ENCODE data around the gene TPRN. TPM values are rescaled to one million over a fixed set of nuclear protein-coding genes. Genes with fewer than 3 reads are reported as not detected.
A peak's percentile ranks its signal among the peaks of the same experiment; 100 is the strongest.

The TPRN gene
- polyA plus RNA-seq, 1 experiment, result 2.8 TPM

DNA sequence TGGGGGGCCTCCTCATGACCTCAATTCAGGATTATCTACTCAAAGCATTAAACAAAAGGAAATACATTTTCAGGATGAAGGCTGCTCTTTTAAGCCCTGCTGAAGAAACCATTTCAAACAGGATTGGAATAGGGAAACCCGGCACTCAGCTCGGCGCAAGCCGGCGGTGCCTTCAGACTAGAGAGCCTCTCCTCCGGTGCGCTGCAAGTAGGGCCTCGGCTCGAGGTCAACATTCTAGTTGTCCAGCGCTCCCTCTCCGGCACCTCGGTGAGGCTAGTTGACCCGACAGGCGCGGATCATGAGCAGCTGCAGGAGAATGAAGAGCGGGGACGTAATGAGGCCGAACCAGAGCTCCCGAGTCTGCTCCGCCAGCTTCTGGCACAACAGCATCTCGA, 4.2 kb upstream of the TPRN start:
- POLR2A ChIA-PET, result interaction anchor here (0.6 to 2.3 kb wide), 6 partner anchors 12 to 119 kb away, joined by 3 to 14 read pairs (median 3); partner anchors contain the start of genes ANAPC2, RNF208, SSNA1 and TUBB4B
- H3K27ac ChIP-seq (ENCODE audit: low read depth, low read length), result peak overlapping the region; percentile 39
- peak overlapping the region; percentile 97 for H3K4me3 ChIP-seq (ENCODE audit: low read depth, low read length)
- TF ChIP-seq, protein P1, sequence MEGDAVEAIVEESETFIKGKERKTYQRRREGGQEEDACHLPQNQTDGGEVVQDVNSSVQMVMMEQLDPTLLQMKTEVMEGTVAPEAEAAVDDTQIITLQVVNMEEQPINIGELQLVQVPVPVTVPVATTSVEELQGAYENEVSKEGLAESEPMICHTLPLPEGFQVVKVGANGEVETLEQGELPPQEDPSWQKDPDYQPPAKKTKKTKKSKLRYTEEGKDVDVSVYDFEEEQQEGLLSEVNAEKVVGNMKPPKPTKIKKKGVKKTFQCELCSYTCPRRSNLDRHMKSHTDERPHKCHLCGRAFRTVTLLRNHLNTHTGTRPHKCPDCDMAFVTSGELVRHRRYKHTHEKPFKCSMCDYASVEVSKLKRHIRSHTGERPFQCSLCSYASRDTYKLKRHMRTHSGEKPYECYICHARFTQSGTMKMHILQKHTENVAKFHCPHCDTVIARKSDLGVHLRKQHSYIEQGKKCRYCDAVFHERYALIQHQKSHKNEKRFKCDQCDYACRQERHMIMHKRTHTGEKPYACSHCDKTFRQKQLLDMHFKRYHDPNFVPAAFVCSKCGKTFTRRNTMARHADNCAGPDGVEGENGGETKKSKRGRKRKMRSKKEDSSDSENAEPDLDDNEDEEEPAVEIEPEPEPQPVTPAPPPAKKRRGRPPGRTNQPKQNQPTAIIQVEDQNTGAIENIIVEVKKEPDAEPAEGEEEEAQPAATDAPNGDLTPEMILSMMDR (IDR thresholded peaks at IDR 0.05; ENCODE audit: low read depth, low read length), result no peak
- CTCF ChIA-PET, result interaction anchor here (1.7 kb wide), 1 partner anchor 32 kb away, joined by 12 read pairs; no protein-coding TSS in a partner anchor
- no peaks in the 10 kb centered on the region; the same call in 1 of the 2 replicates for H3K9me3 ChIP-seq (ENCODE audit: control insufficient read depth, insufficient read depth, low read length)
- no peaks in the 10 kb centered on the region for H3K27me3 ChIP-seq (ENCODE audit: control insufficient read depth, insufficient read depth, low read length)
- DNase-seq (ENCODE audit: low read depth, low spot score), result no peak

DNA sequence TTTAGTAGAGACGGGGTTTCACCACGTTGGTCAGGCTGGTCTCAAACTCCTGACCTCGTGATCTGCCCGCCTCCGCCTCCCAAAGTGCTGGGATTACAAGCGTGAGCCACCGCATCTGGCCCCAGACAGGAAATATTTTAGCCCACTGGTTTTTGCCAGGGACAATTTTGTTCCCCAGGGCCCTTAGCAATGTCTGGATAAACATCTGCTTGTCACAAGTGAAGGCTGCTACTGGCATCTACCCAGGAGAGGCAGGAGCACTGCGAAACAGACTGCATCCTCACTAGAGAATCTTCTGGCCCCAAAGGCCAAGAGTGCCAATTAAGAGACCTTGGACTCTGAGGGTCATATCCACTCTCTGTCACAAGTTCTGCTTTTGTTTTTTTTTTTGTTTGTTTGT, 2.4 kb upstream of the TPRN start:
- Histone ChIP-seq H3K27me3 (ENCODE audit: control insufficient read depth, insufficient read depth, low read length) (no peaks in the 10 kb centered on the region), H3K4me3 (ENCODE audit: low read depth, low read length) (no peak overlapping the region), H3K9me3 (ENCODE audit: control insufficient read depth, insufficient read depth, low read length) (no peaks in the 10 kb centered on the region; the same call in 1 of the 2 replicates), H3K27ac (ENCODE audit: low read depth, low read length) (no peak overlapping the region)
- CTCF ChIA-PET, result interaction anchor here (1.3 kb wide), 1 partner anchor 33 kb away, joined by 3 read pairs; no protein-coding TSS in a partner anchor
- POLR2A ChIA-PET, result no interaction called here
- TF ChIP-seq, protein P1 (IDR thresholded peaks at IDR 0.05; ENCODE audit: low read depth, low read length), result no peak
- DNase-seq (ENCODE audit: low read depth, low spot score), result no peak

DNA sequence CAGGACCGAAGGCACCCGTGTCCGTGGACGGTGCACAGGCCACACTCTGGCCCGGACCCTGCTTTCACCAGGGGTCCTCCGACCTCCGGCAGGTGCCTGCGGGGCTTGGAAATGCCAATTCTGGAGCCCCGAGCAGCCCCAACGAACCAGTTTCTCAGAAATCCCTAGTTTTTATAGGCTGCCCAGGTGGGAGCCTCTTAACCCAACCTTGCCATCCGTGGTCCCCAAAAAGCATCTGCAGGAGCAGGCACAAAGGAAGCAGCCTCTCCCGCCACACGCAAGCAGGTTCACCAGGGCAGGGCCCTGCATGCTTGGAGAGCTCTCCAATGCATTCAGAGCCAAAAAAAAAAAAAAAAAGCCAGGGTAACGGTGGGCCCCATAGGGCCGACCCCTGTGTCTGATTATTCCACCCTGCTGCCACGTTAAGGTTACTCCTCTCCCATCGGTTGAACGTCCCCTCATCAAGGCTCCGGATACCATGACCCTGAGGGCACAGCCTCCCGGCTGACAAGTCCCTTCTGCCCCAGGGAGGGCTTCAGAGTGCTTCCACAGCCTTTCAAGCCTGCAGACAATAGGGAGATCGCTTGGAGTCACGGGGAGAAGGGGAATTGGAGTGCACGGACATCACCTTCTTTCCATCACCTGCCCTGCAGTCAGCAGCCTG, 796 bp upstream of the TPRN start:
- Histone ChIP-seq H3K27me3 (ENCODE audit: control insufficient read depth, insufficient read depth, low read length) (no peaks in the 10 kb centered on the region), H3K27ac (ENCODE audit: low read depth, low read length) (no peak overlapping the region), H3K4me3 (ENCODE audit: low read depth, low read length) (peak overlapping the region; percentile 77), H3K9me3 (ENCODE audit: control insufficient read depth, insufficient read depth, low read length) (no peaks in the 10 kb centered on the region; the same call in 1 of the 2 replicates)
- ChIA-PET POLR2A (interaction anchor here (0.5 to 1.8 kb wide), 12 partner anchors 12 to 326 kb away, joined by 3 to 38 read pairs (median 6); partner anchors contain the start of genes ANAPC2, MAN1B1, SSNA1 and TUBB4B), CTCF (interaction anchor here (1.2 to 1.5 kb wide), 2 partner anchors 12 to 35 kb away, joined by 6 read pairs; partner anchors contain the start of genes ANAPC2 and SSNA1)
- DNase-seq (ENCODE audit: low read depth, low spot score), result no peak
- TF ChIP-seq, protein P1 (IDR thresholded peaks at IDR 0.05; ENCODE audit: low read depth, low read length), result no peak

DNA sequence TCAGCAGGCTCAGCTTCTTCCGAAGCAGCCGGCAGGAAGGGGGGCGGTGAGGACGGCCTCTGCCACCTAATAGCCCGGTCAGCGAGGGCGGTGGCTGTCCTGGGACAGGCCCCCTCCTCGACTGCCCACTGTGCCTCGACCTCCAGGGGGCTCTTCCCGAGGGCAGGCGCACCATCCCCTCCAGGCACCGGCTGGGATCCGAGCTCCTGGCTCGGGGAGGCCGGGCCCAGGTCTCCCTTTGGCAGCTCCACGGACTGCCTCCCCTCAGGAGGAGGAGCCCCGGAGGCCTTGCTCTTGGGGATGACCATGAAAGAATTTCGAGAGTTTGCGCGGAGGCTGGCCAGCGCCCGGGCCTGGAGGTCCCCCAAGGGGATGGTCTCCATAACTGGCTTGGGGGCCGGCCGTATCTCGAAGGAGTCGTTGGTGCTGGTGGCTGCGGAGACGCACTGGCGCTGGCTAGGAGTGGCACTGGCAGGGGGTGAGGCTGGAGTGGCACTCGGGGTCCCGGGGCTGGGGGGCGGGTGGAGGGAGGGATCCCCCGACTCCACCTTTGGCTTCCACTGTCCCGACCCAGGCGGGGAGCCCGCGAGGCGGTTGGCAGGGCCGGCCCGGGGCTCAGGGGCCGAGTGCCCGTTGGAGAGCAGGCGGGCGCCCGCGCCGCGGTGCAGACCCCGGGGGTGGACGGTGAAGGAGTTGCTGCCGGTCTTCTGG, 975 bp downstream of the TPRN start:
- no peak for DNase-seq (ENCODE audit: low read depth, low spot score)
- no peaks in the 10 kb centered on the region for H3K27me3 ChIP-seq (ENCODE audit: control insufficient read depth, insufficient read depth, low read length)
- no peaks in the 10 kb centered on the region; the same call in 1 of the 2 replicates for H3K9me3 ChIP-seq (ENCODE audit: control insufficient read depth, insufficient read depth, low read length)
- no peak overlapping the region for H3K27ac ChIP-seq (ENCODE audit: low read depth, low read length)
- CTCF ChIA-PET, result interaction anchor here (0.8 kb wide), 1 partner anchor 37 kb away, joined by 5 read pairs; no protein-coding TSS in a partner anchor
- TF ChIP-seq, protein P1 (IDR thresholded peaks at IDR 0.05; ENCODE audit: low read depth, low read length), result no peak
- peak overlapping the region; percentile 56 for H3K4me3 ChIP-seq (ENCODE audit: low read depth, low read length)
- POLR2A ChIA-PET, result interaction anchor here (0.6 to 2.4 kb wide), 4 partner anchors 10 to 68 kb away, joined by 3 to 13 read pairs (median 6); partner anchors contain the start of gene TUBB4B

All from AG04450 (cell line).